H9 (cell line): ENCODE measurements around the gene CCNB1. TPM values are rescaled to one million over a fixed set of nuclear protein-coding genes. Genes with fewer than 3 reads are reported as not detected.
"Not testable (repeated sequence)": the region's sequence is repeated elsewhere in the genome, so short reads cannot be mapped to it uniquely, and the experiment has no call there.

ENCODE experiments used
- DNase-seq: peaks from one replicate; pipeline ENCODE4 v3.0.0-alpha.2; 2017
- H2AFZ ChIP-seq: one replicate; pipeline ENCODE4 v1.6.1; 2013; ENCODE audit warnings: mild to moderate bottlenecking, low read length, control low read depth, moderate library complexity
- H2AK5ac ChIP-seq: 2 replicates; pipeline ENCODE4 v1.6.1; 2013; ENCODE audit warnings: low read length, control low read depth, mixed read lengths; ENCODE audit not compliant: insufficient read length
- H2BK120ac ChIP-seq: one replicate; pipeline ENCODE4 v1.6.1; 2013; ENCODE audit warnings: low read depth, mild to moderate bottlenecking, low read length, control low read depth, inconsistent platforms; ENCODE audit not compliant: poor library complexity, severe bottlenecking
- H2BK12ac ChIP-seq: 2 replicates; pipeline ENCODE4 v1.6.1; 2013; ENCODE audit warnings: low read length, control low read depth, mixed read lengths, low read depth; ENCODE audit not compliant: insufficient read length
- H2BK15ac ChIP-seq: 2 replicates; pipeline ENCODE4 v1.6.1; 2013; ENCODE audit warnings: low read depth, low read length, control low read depth
- H2BK20ac ChIP-seq: one replicate; pipeline ENCODE4 v1.6.1; 2013; ENCODE audit warnings: low read depth, mild to moderate bottlenecking, low read length, control low read depth, inconsistent platforms; ENCODE audit not compliant: poor library complexity, severe bottlenecking
- H2BK5ac ChIP-seq: 2 replicates; pipeline ENCODE4 v1.6.1; 2013; ENCODE audit warnings: low read length, control low read depth, mixed read lengths; ENCODE audit not compliant: insufficient read length
- H3K14ac ChIP-seq: 2 replicates; pipeline ENCODE4 v1.6.1; 2013; ENCODE audit warnings: low read length, control low read depth; ENCODE audit not compliant: insufficient read depth
- H3K18ac ChIP-seq: 2 replicates; pipeline ENCODE4 v1.6.1; 2013; ENCODE audit warnings: low read depth, mild to moderate bottlenecking, mixed read lengths, low read length, control low read depth; ENCODE audit not compliant: insufficient read length
- H3K23ac ChIP-seq: 2 replicates; pipeline ENCODE4 v1.6.1; 2013; ENCODE audit warnings: low read length, control low read depth, mixed read lengths, low read depth; ENCODE audit not compliant: insufficient read length
- H3K23me2 ChIP-seq: 2 replicates; pipeline ENCODE4 v1.6.1; 2013; ENCODE audit warnings: low read depth, mild to moderate bottlenecking, mixed read lengths, low read length, control low read depth; ENCODE audit not compliant: insufficient read length, poor library complexity, severe bottlenecking
- H3K27ac ChIP-seq: 2 replicates; pipeline ENCODE4 v1.5.1; 2013; ENCODE audit warnings: low read length, control low read depth, mixed read lengths, low read depth; ENCODE audit not compliant: insufficient read length
- H3K27me3 ChIP-seq: 2 replicates; pipeline ENCODE4 v1.6.1; 2013; ENCODE audit warnings: low read length, control low read depth, inconsistent platforms; ENCODE audit not compliant: insufficient read depth
- H3K4ac ChIP-seq: 2 replicates; pipeline ENCODE4 v1.6.1; 2013; ENCODE audit warnings: low read depth, mild to moderate bottlenecking, control low read depth, inconsistent platforms, low read length, moderate library complexity
- H3K4me1 ChIP-seq: 2 replicates; pipeline ENCODE4 v1.6.1; 2013; ENCODE audit warnings: low read length, control low read depth, inconsistent platforms; ENCODE audit not compliant: insufficient read depth
- H3K4me2 ChIP-seq: 2 replicates; pipeline ENCODE4 v1.6.1; 2013; ENCODE audit warnings: low read length, control low read depth, mixed read lengths; ENCODE audit not compliant: insufficient read length, insufficient read depth
- H3K56ac ChIP-seq: 2 replicates; pipeline ENCODE4 v1.6.1; 2013; ENCODE audit warnings: low read depth, mild to moderate bottlenecking, mixed read lengths, low read length, control low read depth; ENCODE audit not compliant: insufficient read length
- H3K79me1 ChIP-seq: 2 replicates; pipeline ENCODE4 v1.6.1; 2013; ENCODE audit warnings: low read depth, mild to moderate bottlenecking, moderate library complexity, low read length, control low read depth, inconsistent platforms; ENCODE audit not compliant: insufficient read depth, poor library complexity, severe bottlenecking
- H3K79me2 ChIP-seq: 2 replicates; pipeline ENCODE4 v1.6.1; 2013; ENCODE audit warnings: low read length, control low read depth, inconsistent platforms; ENCODE audit not compliant: insufficient read depth
- H3K9ac ChIP-seq: 2 replicates; pipeline ENCODE4 v1.6.1; 2013; ENCODE audit warnings: low read length, control low read depth, mixed read lengths; ENCODE audit not compliant: insufficient read length; ENCODE audit errors: extremely low read depth
- H3K9me3 ChIP-seq: one replicate; pipeline ENCODE4 v1.6.1; 2013; ENCODE audit warnings: low read depth, low read length, inconsistent platforms; ENCODE audit not compliant: control insufficient read depth
- H3T11ph ChIP-seq: one replicate; pipeline ENCODE4 v1.6.1; 2013; ENCODE audit warnings: mild to moderate bottlenecking, low read length, control low read depth, inconsistent platforms
- H4K20me1 ChIP-seq: one replicate; pipeline ENCODE4 v1.6.1; 2013; ENCODE audit not compliant: control insufficient read depth, insufficient read length, insufficient read depth
- H4K5ac ChIP-seq: 2 replicates; pipeline ENCODE4 v1.6.1; 2013; ENCODE audit warnings: low read depth, mild to moderate bottlenecking, mixed read lengths, low read length, control low read depth; ENCODE audit not compliant: insufficient read length
- H4K8ac ChIP-seq: replicated peaks from 2 replicates; pipeline ENCODE4 v1.6.1; 2013; ENCODE audit warnings: low read length, control low read depth, mixed read lengths, low read depth; ENCODE audit not compliant: insufficient read length
- H4K91ac ChIP-seq: 2 replicates; pipeline ENCODE4 v1.6.1; 2013; ENCODE audit warnings: low read depth, mild to moderate bottlenecking, moderate library complexity, mixed read lengths, low read length, control low read depth; ENCODE audit not compliant: insufficient read length
- H3K27ac Mint-ChIP-seq, 3 experiments: 2 replicates in 2 of 3; 3 replicates in 1 of 3; pipeline ENCODE4 v1.8.0; 2020 to 2021; ENCODE audit warnings: mixed read lengths in 3 of 3, mild to moderate bottlenecking in 1 of 3, moderate library complexity in 1 of 3
- H3K27me3 Mint-ChIP-seq: 2 replicates; pipeline ENCODE4 v1.8.0; 2021; ENCODE audit warnings: low read depth, mild to moderate bottlenecking, moderate library complexity, mixed read lengths
- H3K36me3 Mint-ChIP-seq, 3 experiments: 2 replicates in 2 of 3; 3 replicates in 1 of 3; pipeline ENCODE4 v1.8.0; 2020 to 2021; ENCODE audit warnings: low read depth in 3 of 3, mixed read lengths in 3 of 3; ENCODE audit not compliant: insufficient read depth in 1 of 3
- H3K4me1 Mint-ChIP-seq, 2 experiments: 2 replicates each; pipeline ENCODE4 v1.8.0; 2020; ENCODE audit warnings: mixed read lengths in 2 of 2
- H3K4me3 Mint-ChIP-seq, 2 experiments: 2 replicates in 1 of 2; 3 replicates in 1 of 2; pipeline ENCODE4 v1.8.0; 2020 to 2021; ENCODE audit warnings: mild to moderate bottlenecking in 2 of 2, mixed read lengths in 2 of 2, moderate library complexity in 1 of 2
- H3K9me3 Mint-ChIP-seq, 2 experiments: 2 replicates in 1 of 2; 3 replicates in 1 of 2; pipeline ENCODE4 v1.8.0; 2020; ENCODE audit warnings: mild to moderate bottlenecking in 2 of 2, mixed read lengths in 2 of 2, moderate library complexity in 1 of 2
- WGBS: extraction: QIAGEN DNeasy Blood & Tissue Kit; methylation state at CpG from one replicate; pipeline ENCODE4 v1.1.7; 2013; ENCODE audit warnings: missing lambda C conversion rate, low lambda C conversion rate, mixed read lengths; ENCODE audit not compliant: insufficient read length; ENCODE audit errors: extremely low coverage; 5-methylcytosine and 5-hydroxymethylcytosine counted together
- total RNA-seq: library from RNA; stranded (reverse); gene quantifications from 2 replicates; pipeline ENCODE4 v1.2.1, GENCODE V29; 2021
- TF ChIP-seq, protein P1 (sequence below): fragments of 200-600 bp; sonication (generic); conservative IDR thresholded peaks from 3 replicates; pipeline ENCODE4 v1.8.0; 2021; ENCODE audit warnings: antibody characterized with exemption, mild to moderate bottlenecking

Gene CCNB1
- total RNA-seq, 1 experiment from 2014 or later, result 310 TPM

DNA sequence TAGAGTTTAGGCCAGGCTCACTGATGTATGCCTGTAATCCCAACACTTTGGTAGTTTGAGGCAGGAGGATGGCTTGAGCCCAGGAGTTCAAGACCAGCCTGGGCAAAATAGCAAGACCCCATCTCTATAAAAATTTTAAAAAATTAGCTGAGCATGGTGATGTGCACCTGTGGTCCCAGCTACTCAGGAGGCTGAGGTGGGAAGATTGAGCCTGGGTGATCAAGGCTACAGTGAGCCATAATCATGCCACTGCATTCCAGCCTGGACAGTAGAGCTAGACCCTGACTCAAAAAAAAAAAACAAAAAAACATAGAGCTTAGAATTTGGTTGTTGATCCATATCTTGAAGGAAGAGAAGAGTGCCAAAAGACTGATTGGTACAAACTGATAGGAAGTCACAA is 53.0 kb downstream of the CCNB1 start:
- H3K27ac ChIP-seq, result no peak overlapping the region
- no peaks in the 10 kb centered on the region for H3K79me2 ChIP-seq
- no peak overlapping the region for H3K56ac ChIP-seq
- no peaks in the 10 kb centered on the region for H3K4me1 ChIP-seq
- H3K36me3 Mint-ChIP-seq, result peaks cover 16 to 31% (median 17%) of the 10 kb centered on the region in 3 experiments
- no peak overlapping the region for H2AFZ ChIP-seq
- no peak overlapping the region for H3K18ac ChIP-seq
- DNase-seq, result no peak
- H4K91ac ChIP-seq, result no peak overlapping the region
- H2BK120ac ChIP-seq, result no peak overlapping the region
- H3K14ac ChIP-seq, result no peak overlapping the region
- H4K5ac ChIP-seq, result no peak overlapping the region
- H4K8ac ChIP-seq, result no peak overlapping the region
- H2BK5ac ChIP-seq, result no peak overlapping the region
- H3K4me1 Mint-ChIP-seq, result peaks cover 3 to 12% of the 10 kb centered on the region in 2 experiments
- H3K79me1 ChIP-seq, result no peaks in the 10 kb centered on the region
- peaks cover 4 to 8% of the 10 kb centered on the region in 2 experiments for H3K9me3 Mint-ChIP-seq
- H3K4ac ChIP-seq, result no peak overlapping the region
- H3K27me3 ChIP-seq, result no peaks in the 10 kb centered on the region
- H3K4me3 Mint-ChIP-seq, result no peak overlapping the region
- H2BK12ac ChIP-seq, result no peak overlapping the region
- H3K23ac ChIP-seq, result no peak overlapping the region
- no peak overlapping the region for H3K9ac ChIP-seq
- H2BK20ac ChIP-seq, result no peak overlapping the region
- H3K9me3 ChIP-seq, result no peaks in the 10 kb centered on the region
- no peaks in the 10 kb centered on the region for H3K23me2 ChIP-seq
- no peaks in the 10 kb centered on the region for H3K27me3 Mint-ChIP-seq
- no peak overlapping the region for H3K4me2 ChIP-seq
- no peak overlapping the region for H3K27ac Mint-ChIP-seq
- no peak overlapping the region for H3T11ph ChIP-seq
- H4K20me1 ChIP-seq, result no peaks in the 10 kb centered on the region
- TF ChIP-seq, protein P1, sequence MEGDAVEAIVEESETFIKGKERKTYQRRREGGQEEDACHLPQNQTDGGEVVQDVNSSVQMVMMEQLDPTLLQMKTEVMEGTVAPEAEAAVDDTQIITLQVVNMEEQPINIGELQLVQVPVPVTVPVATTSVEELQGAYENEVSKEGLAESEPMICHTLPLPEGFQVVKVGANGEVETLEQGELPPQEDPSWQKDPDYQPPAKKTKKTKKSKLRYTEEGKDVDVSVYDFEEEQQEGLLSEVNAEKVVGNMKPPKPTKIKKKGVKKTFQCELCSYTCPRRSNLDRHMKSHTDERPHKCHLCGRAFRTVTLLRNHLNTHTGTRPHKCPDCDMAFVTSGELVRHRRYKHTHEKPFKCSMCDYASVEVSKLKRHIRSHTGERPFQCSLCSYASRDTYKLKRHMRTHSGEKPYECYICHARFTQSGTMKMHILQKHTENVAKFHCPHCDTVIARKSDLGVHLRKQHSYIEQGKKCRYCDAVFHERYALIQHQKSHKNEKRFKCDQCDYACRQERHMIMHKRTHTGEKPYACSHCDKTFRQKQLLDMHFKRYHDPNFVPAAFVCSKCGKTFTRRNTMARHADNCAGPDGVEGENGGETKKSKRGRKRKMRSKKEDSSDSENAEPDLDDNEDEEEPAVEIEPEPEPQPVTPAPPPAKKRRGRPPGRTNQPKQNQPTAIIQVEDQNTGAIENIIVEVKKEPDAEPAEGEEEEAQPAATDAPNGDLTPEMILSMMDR, result no peak
- no peak overlapping the region for H2BK15ac ChIP-seq
- H2AK5ac ChIP-seq, result no peak overlapping the region

DNA sequence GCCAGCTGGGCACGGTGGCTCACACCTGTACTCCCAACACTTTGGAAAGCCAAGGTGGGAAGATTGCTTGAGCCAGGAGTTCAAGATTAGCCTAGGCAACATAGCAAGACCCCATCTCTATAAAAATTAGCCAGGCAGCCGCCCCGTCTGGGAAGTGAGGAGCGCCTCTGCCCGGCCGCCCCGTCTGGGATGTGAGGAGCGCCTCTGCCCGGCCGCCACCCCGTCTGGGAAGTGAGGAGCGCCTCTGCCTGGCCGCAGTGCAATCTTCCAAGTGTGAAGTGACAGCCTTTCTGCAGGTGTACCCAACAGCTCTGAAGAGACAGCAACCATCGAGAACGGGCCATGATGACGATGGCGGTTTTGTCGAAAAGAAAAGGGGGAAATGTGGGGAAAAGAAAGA is 53.4 kb downstream of the CCNB1 start:
- not testable (repeated sequence) for H3K27ac Mint-ChIP-seq, H3K4ac ChIP-seq, H4K8ac ChIP-seq, DNase-seq, H2AK5ac ChIP-seq, H4K91ac ChIP-seq, H3K4me2 ChIP-seq, H3K9ac ChIP-seq, H3K79me1 ChIP-seq, H4K20me1 ChIP-seq, H4K5ac ChIP-seq, H3K4me3 Mint-ChIP-seq, H3K9me3 Mint-ChIP-seq, H2BK5ac ChIP-seq, H3K18ac ChIP-seq, H3K27me3 ChIP-seq, H3K9me3 ChIP-seq, H3K23ac ChIP-seq, H3K4me1 ChIP-seq, H2BK20ac ChIP-seq, H3T11ph ChIP-seq, H3K23me2 ChIP-seq, H2BK120ac ChIP-seq, H3K27ac ChIP-seq, H3K79me2 ChIP-seq, H2BK12ac ChIP-seq, H3K27me3 Mint-ChIP-seq, H2BK15ac ChIP-seq, H3K56ac ChIP-seq, H2AFZ ChIP-seq, H3K14ac ChIP-seq
- H3K36me3 Mint-ChIP-seq, result peaks cover 15 to 28% (median 16%) of the 10 kb centered on the region in 3 experiments
- WGBS, result no CpG with 5 or more reads among the region's 18 CpGs
- peaks cover 3 to 12% of the 10 kb centered on the region in 2 experiments for H3K4me1 Mint-ChIP-seq
